Activated T-helper 17 cell treated with anti-CD3 and anti-CD28 coated beads, Interleukin-2, amount 50 U/mL, for 72 hours (primary cell): ENCODE data around the gene TINAG. TPM values are rescaled to one million over a fixed set of nuclear protein-coding genes. Genes with fewer than 3 reads are reported as not detected.

Experiments
- ATAC-seq: fragments of 150-1000 bp; cut with Tn5 transposase; replicated peaks from 2 replicates; pipeline ENCODE4 v1.10.0; 2021; ENCODE audit warnings: mild to moderate bottlenecking, moderate library complexity
- H3K27ac Mint-ChIP-seq: one replicate; pipeline ENCODE4 v1.8.0; 2022; ENCODE audit warnings: mixed read lengths
- H3K27me3 Mint-ChIP-seq: one replicate; pipeline ENCODE4 v1.8.0; 2022; ENCODE audit warnings: mixed read lengths
- H3K36me3 Mint-ChIP-seq: one replicate; pipeline ENCODE4 v1.8.0; 2022; ENCODE audit warnings: low read depth, mild to moderate bottlenecking, mixed read lengths
- H3K4me1 Mint-ChIP-seq: one replicate; pipeline ENCODE4 v1.8.0; 2022; ENCODE audit warnings: mixed read lengths
- H3K4me3 Mint-ChIP-seq: one replicate; pipeline ENCODE4 v1.8.0; 2022; ENCODE audit warnings: mild to moderate bottlenecking, mixed read lengths
- H3K9me3 Mint-ChIP-seq: one replicate; pipeline ENCODE4 v1.8.0; 2022; ENCODE audit warnings: mixed read lengths
- total RNA-seq, 2 donors: library from RNA; stranded (reverse); gene quantifications; one replicate each; pipeline ENCODE4 v1.2.3, GENCODE V29; 2022

Gene TINAG
- not detected for total RNA-seq

- H3K4me1 Mint-ChIP-seq, result no peaks in the 10 kb centered on the region
- ATAC-seq, result no peak
- no peak within 1 kb of the TSS for H3K4me3 Mint-ChIP-seq
Observed at GRCh38 chr6:54308289-54308985, at the start of gene TINAG. Gene TINAG, plus strand, starts transcription at chr6:54308441. Its CDS starts 110 bp downstream, at chr6:54308551.

DNA sequence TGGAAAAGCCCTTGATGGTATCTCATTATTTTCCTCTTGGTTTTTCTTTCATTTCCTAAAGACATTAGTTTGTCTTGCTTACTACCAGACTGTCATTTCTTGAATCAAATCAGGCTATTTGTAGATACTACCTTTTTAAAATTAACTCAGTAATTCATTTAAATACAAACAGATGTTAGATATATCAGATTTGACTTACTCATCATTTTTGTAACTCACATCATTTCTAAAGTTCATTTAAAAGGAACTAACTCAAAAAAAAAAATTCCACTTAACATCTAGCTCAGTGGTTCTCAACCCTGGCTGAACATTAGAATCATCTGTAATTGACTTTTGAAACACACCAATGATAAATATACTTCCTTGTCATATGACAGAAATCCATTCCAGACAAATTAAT is 48.2 kb upstream of the TINAG start:
- Mint-ChIP-seq H3K27ac (no peak overlapping the region), H3K9me3 (peaks cover 3% of the 10 kb centered on the region), H3K4me3 (no peak overlapping the region), H3K4me1 (no peaks in the 10 kb centered on the region), H3K36me3 (no peaks in the 10 kb centered on the region), H3K27me3 (no peaks in the 10 kb centered on the region)
- ATAC-seq, result no peak

More at GRCh38 chr6:54308289-54308985, at the start of gene TINAG:
- Mint-ChIP-seq H3K27ac (no peak within 1 kb of the TSS), H3K36me3 (no peaks in the 10 kb centered on the region), H3K9me3 (peaks cover 11% of the 10 kb centered on the region), H3K27me3 (no peaks in the 10 kb centered on the region)

- no peak overlapping the region for H3K4me3 Mint-ChIP-seq
- no peak overlapping the region for H3K27ac Mint-ChIP-seq
- no peaks in the 10 kb centered on the region for H3K27me3 Mint-ChIP-seq
Observed at GRCh38 chr6:54262499-54262898, 45.7 kb upstream of the TINAG start.

DNA sequence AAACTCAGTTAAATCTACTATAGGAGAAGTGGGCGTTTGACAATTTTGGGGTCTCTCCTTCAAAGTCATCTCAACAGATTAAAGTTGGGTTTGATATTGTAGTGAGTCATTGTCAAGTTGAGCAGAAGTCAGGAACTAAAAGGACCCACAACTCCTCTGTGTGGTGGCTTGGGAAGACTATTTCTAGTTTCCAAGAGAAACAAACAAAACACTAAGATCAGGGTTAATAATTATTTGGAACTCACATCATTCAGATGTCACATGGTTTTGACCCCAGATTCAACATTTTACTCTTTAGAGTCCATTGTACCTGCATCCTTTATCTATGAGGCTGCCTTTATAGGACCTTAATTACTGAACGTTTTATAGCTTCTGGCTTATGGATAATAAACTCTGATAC is 45.3 kb upstream of the TINAG start:
- Mint-ChIP-seq H3K36me3 (no peaks in the 10 kb centered on the region), H3K9me3 (no peaks in the 10 kb centered on the region), H3K27ac (no peak overlapping the region), H3K27me3 (no peaks in the 10 kb centered on the region), H3K4me3 (no peak overlapping the region), H3K4me1 (no peaks in the 10 kb centered on the region)
- ATAC-seq, result no peak

More at GRCh38 chr6:54262499-54262898, 45.7 kb upstream of the TINAG start:
- no peak for ATAC-seq
- Mint-ChIP-seq H3K9me3 (no peaks in the 10 kb centered on the region), H3K4me1 (no peaks in the 10 kb centered on the region), H3K36me3 (no peaks in the 10 kb centered on the region)

DNA sequence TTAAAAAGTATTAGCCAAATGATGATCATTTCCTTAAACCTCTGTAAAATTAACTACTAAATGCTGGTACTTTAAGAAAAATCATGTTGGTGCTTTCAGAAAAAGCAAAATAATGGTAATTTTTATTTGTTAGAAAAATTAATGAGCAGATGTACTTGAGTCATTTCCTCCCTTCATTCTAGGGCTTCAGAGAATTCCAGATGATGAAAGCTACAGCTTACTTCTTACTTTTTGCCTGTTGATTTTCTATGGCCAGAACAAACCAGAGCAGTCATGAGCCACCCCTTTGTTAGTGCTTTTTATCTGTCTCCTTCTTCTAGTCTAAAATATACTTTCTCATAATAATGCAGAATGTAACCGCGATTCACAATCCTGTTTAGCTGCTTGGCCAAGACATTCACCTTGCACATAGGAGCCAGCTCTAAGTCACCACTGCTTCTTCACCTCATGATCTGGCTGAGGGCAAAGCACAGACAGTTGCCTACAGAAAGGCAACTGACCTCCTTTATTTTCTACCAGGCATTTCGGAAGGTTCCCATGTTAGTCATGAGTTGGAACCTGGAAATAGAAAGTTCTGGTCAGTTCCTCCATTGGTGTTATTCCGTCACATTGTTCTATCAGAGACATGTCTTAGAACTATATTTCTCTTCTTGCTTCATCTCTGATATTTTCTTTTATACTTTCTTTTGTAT is 43.5 kb upstream of the TINAG start:
- Mint-ChIP-seq H3K9me3 (no peaks in the 10 kb centered on the region), H3K36me3 (no peaks in the 10 kb centered on the region), H3K27me3 (no peaks in the 10 kb centered on the region), H3K4me3 (no peak overlapping the region), H3K4me1 (no peaks in the 10 kb centered on the region), H3K27ac (no peak overlapping the region)
- no peak for ATAC-seq

- no peak overlapping the region for H3K4me3 Mint-ChIP-seq
- ATAC-seq, result no peak
- H3K9me3 Mint-ChIP-seq, result no peaks in the 10 kb centered on the region
- no peaks in the 10 kb centered on the region for H3K36me3 Mint-ChIP-seq
- H3K27ac Mint-ChIP-seq, result no peak overlapping the region
- H3K4me1 Mint-ChIP-seq, result no peaks in the 10 kb centered on the region
- peaks cover 3% of the 10 kb centered on the region for H3K27me3 Mint-ChIP-seq
Observed at GRCh38 chr6:54266400-54266923, 41.8 kb upstream of the TINAG start.

- peaks cover 3% of the 10 kb centered on the region for H3K27me3 Mint-ChIP-seq
- no peaks in the 10 kb centered on the region for H3K9me3 Mint-ChIP-seq
- ATAC-seq, result no peak
- H3K4me3 Mint-ChIP-seq, result no peak overlapping the region
- no peak overlapping the region for H3K27ac Mint-ChIP-seq
- H3K36me3 Mint-ChIP-seq, result no peaks in the 10 kb centered on the region
- no peaks in the 10 kb centered on the region for H3K4me1 Mint-ChIP-seq
Observed at GRCh38 chr6:54267798-54268197, 40.4 kb upstream of the TINAG start.

GRCh38 chr6:54273214-54273820 is 34.9 kb upstream of the TINAG start:
- ATAC-seq, result no peak
- Mint-ChIP-seq H3K36me3 (no peaks in the 10 kb centered on the region), H3K4me3 (no peak overlapping the region), H3K27me3 (peaks cover 3% of the 10 kb centered on the region), H3K4me1 (no peaks in the 10 kb centered on the region), H3K9me3 (peaks cover 6% of the 10 kb centered on the region), H3K27ac (no peak overlapping the region)

DNA sequence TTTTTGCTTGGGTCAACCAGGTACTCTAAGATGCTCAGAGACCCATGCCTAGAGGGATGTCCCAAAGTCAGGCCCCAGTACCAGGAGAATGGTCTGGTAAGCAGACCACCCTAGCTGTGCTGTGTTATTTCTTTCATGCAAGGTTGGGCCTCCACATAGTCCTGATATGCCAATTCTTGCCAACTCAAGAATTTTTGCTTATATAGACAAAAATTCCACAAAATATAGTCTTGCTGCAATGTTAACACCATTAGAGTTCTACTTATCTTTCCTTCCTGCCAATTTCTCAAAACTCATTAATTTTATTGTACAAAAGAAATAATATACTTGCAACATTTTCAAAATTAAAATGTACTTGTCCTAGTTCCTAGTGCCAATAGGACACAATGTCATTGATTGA is 33.9 kb upstream of the TINAG start:
- H3K27me3 Mint-ChIP-seq, result peaks cover 3% of the 10 kb centered on the region
- H3K4me3 Mint-ChIP-seq, result no peak overlapping the region
- H3K9me3 Mint-ChIP-seq, result peaks cover 6% of the 10 kb centered on the region
- no peaks in the 10 kb centered on the region for H3K4me1 Mint-ChIP-seq
- H3K36me3 Mint-ChIP-seq, result no peaks in the 10 kb centered on the region
- H3K27ac Mint-ChIP-seq, result no peak overlapping the region
- no peak for ATAC-seq

DNA sequence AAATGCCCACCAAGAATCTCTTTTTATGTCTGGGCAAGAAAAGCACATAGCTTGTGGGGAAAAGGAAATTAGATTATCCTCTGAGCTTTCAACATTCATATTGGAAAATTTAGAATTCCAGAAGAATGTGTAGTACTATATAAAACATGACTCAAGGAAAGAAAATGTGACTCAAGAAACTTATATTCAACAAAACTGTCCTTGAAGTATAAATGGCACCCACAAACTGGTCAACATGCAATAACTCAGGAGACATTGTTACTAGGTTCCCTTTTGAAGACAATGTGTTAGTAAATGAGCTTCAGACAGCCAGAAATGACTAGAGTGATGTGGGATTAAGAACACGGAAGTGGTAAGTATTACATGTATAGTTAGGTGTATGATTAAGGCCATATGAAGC is 26.1 kb upstream of the TINAG start:
- Mint-ChIP-seq H3K36me3 (no peaks in the 10 kb centered on the region), H3K4me3 (no peak overlapping the region), H3K27me3 (no peaks in the 10 kb centered on the region), H3K9me3 (peaks cover 3% of the 10 kb centered on the region), H3K27ac (no peak overlapping the region), H3K4me1 (no peaks in the 10 kb centered on the region)
- no peak for ATAC-seq

- Mint-ChIP-seq H3K9me3 (no peaks in the 10 kb centered on the region), H3K27ac (no peak overlapping the region), H3K36me3 (no peaks in the 10 kb centered on the region), H3K4me1 (no peaks in the 10 kb centered on the region), H3K4me3 (no peak overlapping the region), H3K27me3 (no peaks in the 10 kb centered on the region)
- no peak for ATAC-seq
Observed at GRCh38 chr6:54284161-54284860, 23.9 kb upstream of the TINAG start.

- H3K27ac Mint-ChIP-seq, result no peak overlapping the region
- H3K4me1 Mint-ChIP-seq, result no peaks in the 10 kb centered on the region
- no peaks in the 10 kb centered on the region for H3K9me3 Mint-ChIP-seq
- no peak overlapping the region for H3K4me3 Mint-ChIP-seq
- no peaks in the 10 kb centered on the region for H3K27me3 Mint-ChIP-seq
- no peak for ATAC-seq
- no peaks in the 10 kb centered on the region for H3K36me3 Mint-ChIP-seq
Observed at GRCh38 chr6:54285595-54285994, 22.6 kb upstream of the TINAG start.

GRCh38 chr6:54286141-54286540 is 22.1 kb upstream of the TINAG start:
- Mint-ChIP-seq H3K4me1 (no peaks in the 10 kb centered on the region), H3K9me3 (no peaks in the 10 kb centered on the region), H3K4me3 (no peak overlapping the region), H3K27ac (no peak overlapping the region), H3K27me3 (no peaks in the 10 kb centered on the region), H3K36me3 (no peaks in the 10 kb centered on the region)
- ATAC-seq, result no peak

- H3K9me3 Mint-ChIP-seq, result no peaks in the 10 kb centered on the region
- no peak overlapping the region for H3K27ac Mint-ChIP-seq
- H3K4me1 Mint-ChIP-seq, result peaks cover 4% of the 10 kb centered on the region
- no peak overlapping the region for H3K4me3 Mint-ChIP-seq
- H3K27me3 Mint-ChIP-seq, result no peaks in the 10 kb centered on the region
- no peak for ATAC-seq
- H3K36me3 Mint-ChIP-seq, result no peaks in the 10 kb centered on the region
Observed at GRCh38 chr6:54288474-54288873, 19.8 kb upstream of the TINAG start.
